Transverse colon (tissue), 4 donors: ENCODE data around the gene TEAD4. TPM values are rescaled to one million over a fixed set of nuclear protein-coding genes. Genes with fewer than 3 reads are reported as not detected.

Experiments used
- DNase-seq: peaks from one replicate; pipeline ENCODE4 v3.0.0-alpha.2; 2019
- H3K27ac ChIP-seq, 4 donors: fragments of 200-600 bp; sonication (generic); 2 replicates each; pipeline ENCODE4 v1.5.1; 2016 to 2018; ENCODE audit warnings: inconsistent platforms in 4 of 4
- H3K27me3 ChIP-seq: fragments of 200-600 bp; sonication (generic); 2 replicates; pipeline ENCODE4 v1.5.1; 2017; ENCODE audit warnings: inconsistent platforms
- H3K36me3 ChIP-seq, 4 donors: fragments of 200-600 bp; sonication (generic); 2 replicates each; pipeline ENCODE4 v1.5.1; 2017 to 2019; ENCODE audit warnings: inconsistent platforms in 4 of 4
- H3K4me1 ChIP-seq, 4 donors: fragments of 200-600 bp; sonication (generic); 2 replicates each; pipeline ENCODE4 v1.5.1; 2017 to 2020; ENCODE audit warnings: inconsistent platforms in 4 of 4
- H3K4me3 ChIP-seq, 4 donors: fragments of 200-600 bp; sonication (generic); 1 replicate in 1 of 4; 2 replicates in 3 of 4; pipeline versions ENCODE4 v1.5.1 to v1.6.1; 2017 to 2019; ENCODE audit warnings: inconsistent platforms in 4 of 4
- H3K9me3 ChIP-seq, 2 donors: fragments of 200-600 bp; sonication (generic); 2 replicates each; pipeline ENCODE4 v1.5.1; 2017 to 2019; ENCODE audit warnings: inconsistent platforms in 2 of 2
- EP300 ChIP-seq: sonication (generic); formaldehyde crosslinking; IDR thresholded peaks from one replicate; pipeline ENCODE4 v1.6.1; 2017; ENCODE audit warnings: antibody characterized with exemption, low read depth
- POLR2A ChIP-seq: fragments of 450-650 bp; IDR thresholded peaks from one replicate; pipeline ENCODE4 v1.6.1; 2016; ENCODE audit warnings: antibody characterized with exemption, mild to moderate bottlenecking, moderate library complexity
- POLR2AphosphoS5 ChIP-seq, 3 donors: sonication (generic); formaldehyde crosslinking; IDR thresholded peaks; one replicate each; pipeline ENCODE4 v1.6.1; 2016; ENCODE audit warnings: antibody characterized with exemption in 3 of 3
- WGBS, 2 donors: methylation state at CpG; one replicate each; pipeline ENCODE4 v1.1.5; 2018; ENCODE audit warnings: low coverage in 1 of 2; 5-methylcytosine and 5-hydroxymethylcytosine counted together
- in situ Hi-C, 4 donors: fragments of 200-750 bp; cut with MboI; loops; one replicate each; pipeline versions ENCODE4 v1.15.0 to v1.15.1; 2017; ENCODE audit warnings: low sequenced_read_pairs in 3 of 4, low pct_ligation_motif_present in 1 of 4, low pct_unique_long_range_greater_than_20kb in 1 of 4
- intact Hi-C: fragments of 100-400 bp; cut with DNase I; formaldehyde crosslinking; loops from one replicate; pipeline ENCODE4 v1.15.1; 2023; ENCODE audit warnings: low total_unique reads
- total RNA-seq, 4 donors: library from RNA; depleted of rRNA; stranded (reverse); fragments of >200 nt; gene quantifications; one replicate each; pipeline ENCODE4 v1.1.0, GENCODE V29; 2016
- TF ChIP-seq, protein P1 (sequence below), 5 experiments: fragments of 200-600 bp in 3 of 5; fragments of 450-650 bp in 2 of 5; sonication (generic) in 3 of 5; IDR thresholded peaks; 1 replicate in 2 of 5; 2 replicates in 3 of 5; pipeline ENCODE4 v1.5.1; 2016 to 2017; ENCODE audit warnings: antibody characterized with exemption in 5 of 5, inconsistent platforms in 3 of 5, mild to moderate bottlenecking in 2 of 5, moderate library complexity in 1 of 5

The TEAD4 gene
- total RNA-seq, 4 donors from 2014 or later: 4.2 to 29.7 (median 6.3) TPM

DNA sequence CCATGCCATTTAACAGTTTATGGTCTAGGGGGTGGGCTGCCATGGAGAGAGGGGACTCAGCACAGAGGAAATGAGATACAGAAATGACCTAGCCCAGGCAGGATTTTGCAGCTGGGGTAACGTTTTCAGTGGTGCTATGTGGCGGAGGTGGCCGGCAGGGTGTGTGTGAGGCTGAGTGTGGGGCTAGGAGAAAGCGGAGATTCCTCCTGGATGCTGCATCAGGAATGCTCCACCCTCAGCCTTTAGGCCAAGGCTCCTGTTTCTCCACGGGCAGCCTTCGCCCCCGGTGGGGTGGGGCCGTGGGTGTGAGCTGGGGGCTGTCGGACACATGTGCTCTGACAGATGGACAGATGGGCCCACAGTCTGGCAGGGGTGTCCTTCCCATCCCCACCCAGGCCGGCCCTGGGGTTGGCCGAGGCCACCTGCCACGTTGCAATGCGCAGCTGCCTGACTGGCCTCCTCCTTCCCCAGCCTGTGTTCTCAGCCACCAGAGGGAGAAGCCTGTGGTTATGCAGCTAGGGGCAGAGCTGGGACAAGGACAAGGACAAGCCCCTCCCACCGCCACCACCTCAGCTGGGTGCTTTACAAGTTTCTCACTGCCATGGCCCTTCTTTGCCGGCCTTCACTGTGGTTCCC is 44.3 kb downstream of the TEAD4 start:
- in situ Hi-C loops: no loop called here
- DNase-seq: no peak
- intact Hi-C loops: no loop called here
- TF ChIP-seq EP300 (no peak), POLR2AphosphoS5 (IDR thresholded peaks at IDR 0.05) (no peak), POLR2A (no peak)
- TF ChIP-seq, protein P1, sequence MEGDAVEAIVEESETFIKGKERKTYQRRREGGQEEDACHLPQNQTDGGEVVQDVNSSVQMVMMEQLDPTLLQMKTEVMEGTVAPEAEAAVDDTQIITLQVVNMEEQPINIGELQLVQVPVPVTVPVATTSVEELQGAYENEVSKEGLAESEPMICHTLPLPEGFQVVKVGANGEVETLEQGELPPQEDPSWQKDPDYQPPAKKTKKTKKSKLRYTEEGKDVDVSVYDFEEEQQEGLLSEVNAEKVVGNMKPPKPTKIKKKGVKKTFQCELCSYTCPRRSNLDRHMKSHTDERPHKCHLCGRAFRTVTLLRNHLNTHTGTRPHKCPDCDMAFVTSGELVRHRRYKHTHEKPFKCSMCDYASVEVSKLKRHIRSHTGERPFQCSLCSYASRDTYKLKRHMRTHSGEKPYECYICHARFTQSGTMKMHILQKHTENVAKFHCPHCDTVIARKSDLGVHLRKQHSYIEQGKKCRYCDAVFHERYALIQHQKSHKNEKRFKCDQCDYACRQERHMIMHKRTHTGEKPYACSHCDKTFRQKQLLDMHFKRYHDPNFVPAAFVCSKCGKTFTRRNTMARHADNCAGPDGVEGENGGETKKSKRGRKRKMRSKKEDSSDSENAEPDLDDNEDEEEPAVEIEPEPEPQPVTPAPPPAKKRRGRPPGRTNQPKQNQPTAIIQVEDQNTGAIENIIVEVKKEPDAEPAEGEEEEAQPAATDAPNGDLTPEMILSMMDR (IDR thresholded peaks at IDR 0.05): no peak
- Histone ChIP-seq H3K4me3 (no peak overlapping the region), H3K27ac (no peak overlapping the region), H3K4me1 (no peaks in the 10 kb centered on the region), H3K9me3 (no peaks in the 10 kb centered on the region), H3K27me3 (no peaks in the 10 kb centered on the region), H3K36me3 (no peaks in the 10 kb centered on the region)
- 79% methylated on average over 11 of the region's 15 CpGs; no CpG with 5 or more reads in 1 of the 2 donors for WGBS, 2 donors

DNA sequence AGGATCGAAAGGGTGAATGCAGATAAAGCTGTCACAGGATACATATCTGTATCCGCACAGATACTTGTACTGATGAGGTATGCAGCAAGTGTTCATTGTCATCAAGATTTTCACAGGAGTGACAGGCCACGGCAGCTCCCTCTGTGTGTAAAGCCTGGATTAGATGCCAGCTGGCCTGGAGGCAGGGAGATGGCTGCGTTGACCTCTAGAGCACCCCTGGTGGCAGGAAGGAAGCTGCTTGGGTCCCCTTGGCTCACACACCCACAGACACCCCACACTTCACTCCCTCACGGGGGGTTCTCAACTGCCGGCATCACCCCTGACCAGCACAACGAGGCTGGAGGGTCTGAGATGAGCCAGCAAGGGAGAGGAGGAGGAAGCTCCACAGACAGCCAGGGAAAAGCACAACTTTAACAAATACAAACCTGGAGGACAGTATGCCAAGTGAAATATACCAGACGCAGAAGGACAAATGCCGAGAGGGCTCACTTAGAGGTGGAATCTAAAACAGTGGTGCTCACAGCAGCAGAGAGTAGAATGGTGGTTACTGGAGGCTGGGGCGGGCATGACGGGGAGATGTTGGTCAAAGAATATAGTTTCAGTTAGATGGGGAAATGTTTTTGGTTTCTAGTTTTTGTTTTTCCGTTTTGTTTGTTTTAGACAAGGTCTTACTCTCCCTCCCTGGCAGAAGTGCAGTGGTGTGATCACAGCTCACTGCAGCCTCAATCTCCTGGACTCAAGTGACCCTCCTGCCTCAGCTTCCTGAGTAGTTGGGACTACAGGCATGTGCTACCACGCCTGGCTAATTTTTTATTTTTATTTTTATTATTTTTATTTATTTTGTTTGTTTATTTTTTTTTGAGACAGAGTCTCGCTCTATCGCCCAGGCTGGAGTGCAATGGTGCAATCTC is 45.7 kb downstream of the TEAD4 start:
- Histone ChIP-seq H3K4me3 (no peak overlapping the region), H3K27ac (peak overlapping the region in 1 of 4 donors; percentile 30), H3K9me3 (no peaks in the 10 kb centered on the region), H3K27me3 (no peaks in the 10 kb centered on the region), H3K36me3 (no peaks in the 10 kb centered on the region), H3K4me1 (no peaks in the 10 kb centered on the region)
- no peak for DNase-seq
- 69 to 94% methylated on average over 6 to 12 of the region's 15 CpGs for WGBS, 2 donors
- in situ Hi-C loops (no loop called here), intact Hi-C loops (no loop called here)
- TF ChIP-seq POLR2AphosphoS5 (IDR thresholded peaks at IDR 0.05): no peak
- TF ChIP-seq, protein P1 (IDR thresholded peaks at IDR 0.05): peak in 1 of 5 experiments; percentile 15

- intact Hi-C loops (no loop called here), in situ Hi-C loops (no loop called here)
- no peaks in the 10 kb centered on the region for H3K36me3 ChIP-seq
- no peak overlapping the region for H3K4me3 ChIP-seq
- H3K9me3 ChIP-seq: no peaks in the 10 kb centered on the region
- H3K27ac ChIP-seq: no peak overlapping the region
- H3K27me3 ChIP-seq: no peaks in the 10 kb centered on the region
- TF ChIP-seq POLR2A: no peak
- TF ChIP-seq, protein P1 (IDR thresholded peaks at IDR 0.05): no peak
- H3K4me1 ChIP-seq: no peaks in the 10 kb centered on the region
- DNase-seq: no peak
- 96% methylated on average over 6 to 8 of the region's 8 CpGs for WGBS, 2 donors
These were observed 46.5 kb downstream of the TEAD4 start for GRCh38 chr12:3005736-3006135.

DNA sequence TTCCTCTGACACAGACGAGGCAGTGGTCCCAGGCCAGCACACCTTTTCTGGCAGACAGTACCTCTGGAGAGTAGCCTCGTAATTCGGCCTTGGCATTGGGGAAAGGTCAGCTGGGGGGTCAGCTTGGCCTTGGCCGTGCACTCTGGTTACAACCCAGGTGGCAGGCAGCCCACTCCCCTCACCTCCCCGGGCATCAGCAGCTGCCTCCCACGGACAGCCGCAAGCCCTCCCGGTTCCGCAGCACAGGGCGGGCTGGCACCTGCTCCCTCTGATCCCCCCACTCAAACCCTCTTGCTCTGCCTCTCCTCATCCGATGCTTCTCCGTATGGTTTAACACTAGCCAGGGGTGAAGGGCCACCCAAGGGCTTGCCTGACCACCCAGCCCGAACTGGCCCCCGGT is 50.6 kb downstream of the TEAD4 start:
- TF ChIP-seq POLR2A (no peak), POLR2AphosphoS5 (IDR thresholded peaks at IDR 0.05) (no peak), EP300 (no peak)
- TF ChIP-seq, protein P1 (IDR thresholded peaks at IDR 0.05): no peak
- Histone ChIP-seq H3K4me3 (no peak overlapping the region), H3K27me3 (no peaks in the 10 kb centered on the region), H3K9me3 (no peaks in the 10 kb centered on the region), H3K4me1 (no peaks in the 10 kb centered on the region), H3K36me3 (no peaks in the 10 kb centered on the region), H3K27ac (no peak overlapping the region)
- no peak for DNase-seq
- in situ Hi-C loops (no loop called here), intact Hi-C loops (no loop called here)
- 84% methylated on average over 14 of the region's 14 CpGs; no CpG with 5 or more reads in 1 of the 2 donors for WGBS, 2 donors
